Mammary epithelial cell (primary cell): ENCODE data around the gene TSPAN9.

Experiments
- EZH2 ChIP-seq: IDR thresholded peaks from 2 replicates; pipeline ENCODE4 v1.6.1; 2012; ENCODE audit warnings: low read length, inconsistent platforms, borderline replicate concordance
- TF ChIP-seq, protein P1 (sequence below), 2 donors: IDR thresholded peaks in 1 of 2; conservative IDR thresholded peaks in 1 of 2; 2 replicates each; pipeline ENCODE4 v1.5.1; 2011 to 2012; ENCODE audit warnings: inconsistent platforms in 2 of 2, low read length in 2 of 2, mild to moderate bottlenecking in 2 of 2, control low read depth in 1 of 2, low read depth in 1 of 2; ENCODE audit not compliant: insufficient read depth in 1 of 2; ENCODE audit errors: extremely low read depth in 1 of 2

DNA sequence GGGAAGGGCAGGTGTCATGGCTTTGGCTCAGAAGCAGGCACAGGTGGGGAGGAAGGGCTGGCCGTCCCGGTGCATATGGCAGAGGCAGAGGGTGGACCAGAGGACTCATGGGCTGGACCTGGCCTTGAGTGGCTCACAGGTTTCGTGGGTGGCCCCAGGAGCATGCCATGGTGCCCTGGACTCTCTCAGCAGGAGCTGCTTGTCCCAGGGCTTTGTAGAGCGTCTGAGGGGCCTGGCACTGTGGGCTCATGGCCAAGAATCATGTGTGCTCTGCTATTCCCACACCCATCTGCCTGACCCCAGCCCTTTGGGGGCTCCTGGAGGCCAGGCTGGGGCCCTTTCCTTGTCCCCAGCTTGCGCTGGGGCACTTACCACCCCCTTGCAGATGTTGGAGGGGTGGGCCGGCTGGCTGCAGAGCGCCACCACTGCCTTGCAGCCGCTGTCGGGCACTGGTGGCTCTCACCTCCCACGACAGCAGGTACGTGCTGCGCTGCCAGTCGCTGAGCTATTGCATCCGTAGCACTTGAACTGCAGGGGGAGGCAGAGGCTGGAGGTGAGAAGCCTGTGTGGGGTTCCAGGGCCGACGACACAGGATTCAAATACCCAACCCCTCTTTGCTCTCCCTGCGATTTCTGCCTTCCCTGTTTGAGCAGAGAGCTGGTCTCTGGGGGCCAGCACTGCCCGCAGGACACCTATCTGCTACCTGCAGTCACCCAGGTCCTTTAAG lies 226.4 kb downstream of the TSPAN9 start:
- TF ChIP-seq, protein P1, sequence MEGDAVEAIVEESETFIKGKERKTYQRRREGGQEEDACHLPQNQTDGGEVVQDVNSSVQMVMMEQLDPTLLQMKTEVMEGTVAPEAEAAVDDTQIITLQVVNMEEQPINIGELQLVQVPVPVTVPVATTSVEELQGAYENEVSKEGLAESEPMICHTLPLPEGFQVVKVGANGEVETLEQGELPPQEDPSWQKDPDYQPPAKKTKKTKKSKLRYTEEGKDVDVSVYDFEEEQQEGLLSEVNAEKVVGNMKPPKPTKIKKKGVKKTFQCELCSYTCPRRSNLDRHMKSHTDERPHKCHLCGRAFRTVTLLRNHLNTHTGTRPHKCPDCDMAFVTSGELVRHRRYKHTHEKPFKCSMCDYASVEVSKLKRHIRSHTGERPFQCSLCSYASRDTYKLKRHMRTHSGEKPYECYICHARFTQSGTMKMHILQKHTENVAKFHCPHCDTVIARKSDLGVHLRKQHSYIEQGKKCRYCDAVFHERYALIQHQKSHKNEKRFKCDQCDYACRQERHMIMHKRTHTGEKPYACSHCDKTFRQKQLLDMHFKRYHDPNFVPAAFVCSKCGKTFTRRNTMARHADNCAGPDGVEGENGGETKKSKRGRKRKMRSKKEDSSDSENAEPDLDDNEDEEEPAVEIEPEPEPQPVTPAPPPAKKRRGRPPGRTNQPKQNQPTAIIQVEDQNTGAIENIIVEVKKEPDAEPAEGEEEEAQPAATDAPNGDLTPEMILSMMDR (conservative IDR thresholded peaks at IDR 0.05 in 1 of 2, IDR thresholded peaks at IDR 0.05 in 1 of 2; ENCODE audit: extremely low read depth in 1 of 2, insufficient read depth in 1 of 2, low read depth in 1 of 2, low read length in 2 of 2), result peak; percentile 43 to 75
- TF ChIP-seq EZH2, result no peak
